ENCODE results near the gene TIMM10. TPM values are rescaled to one million over a fixed set of nuclear protein-coding genes. Genes with fewer than 3 reads are reported as not detected.
A peak's percentile ranks its signal among the peaks of the same experiment; 100 is the strongest.

TIMM10 gene
- total RNA-seq, 1 donor from 2014 or later, result 43.2 TPM

DNA sequence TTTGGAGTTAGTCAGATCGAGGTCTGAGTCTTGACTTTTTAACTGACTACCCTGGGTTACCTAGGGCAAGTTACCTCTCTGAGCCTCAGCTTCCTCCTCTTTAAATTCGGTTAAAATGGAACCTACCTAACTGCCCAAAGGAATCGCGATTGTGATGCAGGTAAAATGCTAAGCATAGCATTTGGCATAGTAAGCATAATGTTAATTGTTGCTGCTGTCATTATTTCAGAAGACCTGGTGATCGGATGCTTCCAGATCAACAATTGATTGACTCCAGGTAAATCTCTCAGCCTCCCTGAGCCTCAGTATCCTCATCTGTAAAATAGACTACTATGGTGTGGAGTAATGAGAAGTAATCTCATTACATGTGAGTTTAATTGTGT lies 14.5 kb downstream of the TIMM10 start:
- H3K4me1 Mint-ChIP-seq (ENCODE audit: low read depth), result peaks cover 16% of the 10 kb centered on the region
- no peaks in the 10 kb centered on the region for H3K36me3 Mint-ChIP-seq (ENCODE audit: low read depth)
- no peak overlapping the region for H3K27ac Mint-ChIP-seq (ENCODE audit: unreplicated experiment)
- H3K27me3 Mint-ChIP-seq (ENCODE audit: low read depth), result no peaks in the 10 kb centered on the region
- H3K9me3 Mint-ChIP-seq (ENCODE audit: low read depth), result no peaks in the 10 kb centered on the region
- H3K4me3 Mint-ChIP-seq (ENCODE audit: unreplicated experiment), result peak overlapping the region; percentile 95
- DNase-seq (ENCODE audit: low spot score), result no peak
- TF ChIP-seq, protein P1, sequence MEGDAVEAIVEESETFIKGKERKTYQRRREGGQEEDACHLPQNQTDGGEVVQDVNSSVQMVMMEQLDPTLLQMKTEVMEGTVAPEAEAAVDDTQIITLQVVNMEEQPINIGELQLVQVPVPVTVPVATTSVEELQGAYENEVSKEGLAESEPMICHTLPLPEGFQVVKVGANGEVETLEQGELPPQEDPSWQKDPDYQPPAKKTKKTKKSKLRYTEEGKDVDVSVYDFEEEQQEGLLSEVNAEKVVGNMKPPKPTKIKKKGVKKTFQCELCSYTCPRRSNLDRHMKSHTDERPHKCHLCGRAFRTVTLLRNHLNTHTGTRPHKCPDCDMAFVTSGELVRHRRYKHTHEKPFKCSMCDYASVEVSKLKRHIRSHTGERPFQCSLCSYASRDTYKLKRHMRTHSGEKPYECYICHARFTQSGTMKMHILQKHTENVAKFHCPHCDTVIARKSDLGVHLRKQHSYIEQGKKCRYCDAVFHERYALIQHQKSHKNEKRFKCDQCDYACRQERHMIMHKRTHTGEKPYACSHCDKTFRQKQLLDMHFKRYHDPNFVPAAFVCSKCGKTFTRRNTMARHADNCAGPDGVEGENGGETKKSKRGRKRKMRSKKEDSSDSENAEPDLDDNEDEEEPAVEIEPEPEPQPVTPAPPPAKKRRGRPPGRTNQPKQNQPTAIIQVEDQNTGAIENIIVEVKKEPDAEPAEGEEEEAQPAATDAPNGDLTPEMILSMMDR (IDR thresholded peaks at IDR 0.05), result no peak

DNA sequence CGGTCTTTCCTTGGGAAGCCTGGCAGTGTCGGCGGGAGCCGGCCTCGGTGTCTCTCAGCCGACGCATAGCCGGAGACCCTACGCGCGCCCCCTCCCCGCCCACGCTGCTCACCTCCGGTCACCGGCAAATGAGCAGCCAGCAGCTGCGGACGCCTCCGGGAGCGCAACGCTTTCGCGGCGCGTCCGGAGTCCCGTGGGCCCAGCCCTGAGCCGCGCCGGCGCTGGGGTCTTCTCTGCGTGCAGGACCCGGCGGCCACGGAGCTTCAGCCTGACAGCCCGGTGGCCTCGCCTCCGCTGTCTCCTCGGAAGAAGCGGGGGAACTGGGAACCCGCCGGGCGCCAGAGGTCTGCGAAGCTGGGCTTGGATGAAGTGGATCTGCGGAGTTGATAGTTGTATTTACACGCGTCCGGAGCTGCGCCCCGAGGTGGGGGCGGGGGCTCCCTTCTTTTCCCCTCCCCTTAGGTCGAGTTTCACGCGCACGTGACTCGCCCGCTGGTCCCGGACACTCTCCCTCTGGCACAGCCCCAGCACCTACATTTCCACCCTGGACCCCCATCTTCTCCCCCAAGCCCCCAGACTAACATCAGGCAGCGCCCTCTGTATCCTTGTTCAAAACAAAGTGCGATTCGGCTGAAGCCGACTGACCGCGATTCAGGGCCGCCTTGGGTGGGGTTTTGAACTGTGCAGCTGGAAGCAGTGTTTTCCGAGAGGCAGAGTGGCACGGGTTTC lies 15.1 kb downstream of the TIMM10 start, which contains the start of gene SLC43A1:
SLC43A1 (minus strand) TSS at position 371 of the 729 bp plus-strand sequence. CDS start 1,591 bp downstream, outside the sequence.
- TF ChIP-seq, protein P1 (IDR thresholded peaks at IDR 0.05), result peak; percentile 44
- peak; percentile 82 for DNase-seq (ENCODE audit: low spot score)
- Mint-ChIP-seq H3K4me3 (ENCODE audit: unreplicated experiment) (peak within 1 kb of the TSS; percentile 95), H3K9me3 (ENCODE audit: low read depth) (no peaks in the 10 kb centered on the region), H3K36me3 (ENCODE audit: low read depth) (no peaks in the 10 kb centered on the region), H3K27me3 (ENCODE audit: low read depth) (no peaks in the 10 kb centered on the region), H3K27ac (ENCODE audit: unreplicated experiment) (peak within 1 kb of the TSS; percentile 85), H3K4me1 (ENCODE audit: low read depth) (peaks cover 16% of the 10 kb centered on the region)

DNA sequence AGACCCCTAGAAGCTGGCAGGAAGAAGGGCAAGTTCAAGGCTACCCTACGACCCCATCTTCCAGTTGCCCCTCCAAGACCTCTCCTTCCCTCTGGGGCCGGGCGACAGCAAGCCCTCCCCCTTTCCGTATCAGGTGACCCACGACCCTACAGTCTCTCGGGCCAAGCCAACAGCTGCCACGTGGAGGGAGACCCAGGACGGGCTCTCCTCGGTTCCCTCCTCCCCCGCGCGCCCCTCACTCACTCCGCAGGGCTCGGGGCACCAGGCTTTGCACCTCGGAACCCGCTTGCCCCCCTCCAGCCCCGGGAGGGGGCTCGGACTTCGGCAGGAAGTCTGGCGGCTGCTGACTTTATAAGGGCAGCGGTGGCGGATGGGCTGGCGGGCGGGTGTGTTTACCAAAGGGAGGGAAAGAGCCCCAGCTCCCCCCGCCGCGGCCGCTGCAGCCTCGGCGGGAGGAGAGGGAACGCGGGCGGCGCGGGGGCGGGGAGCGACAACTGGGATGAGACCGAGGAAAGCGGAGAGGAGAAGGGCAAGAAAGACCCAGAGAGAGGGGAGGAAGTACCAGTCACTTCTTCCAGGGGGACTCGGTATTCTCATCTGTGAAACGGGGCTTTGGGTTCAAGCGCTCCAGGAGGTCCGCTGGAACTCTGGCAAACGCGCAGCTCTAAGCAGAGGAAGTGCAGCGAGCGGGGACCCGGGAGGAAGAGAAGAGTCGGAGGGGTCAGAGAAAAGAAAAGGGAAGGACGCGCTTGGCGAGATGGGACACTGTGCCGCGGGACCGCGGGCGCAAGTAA lies 15.8 kb downstream of the TIMM10 start:
- peak; percentile 80 for DNase-seq (ENCODE audit: low spot score)

GRCh38 chr11:57513911-57514537 lies 16.5 kb downstream of the TIMM10 start:
- no peaks in the 10 kb centered on the region for H3K36me3 Mint-ChIP-seq (ENCODE audit: low read depth)
- H3K4me1 Mint-ChIP-seq (ENCODE audit: low read depth), result peaks cover 16% of the 10 kb centered on the region
- no peaks in the 10 kb centered on the region for H3K9me3 Mint-ChIP-seq (ENCODE audit: low read depth)
- TF ChIP-seq, protein P1 (IDR thresholded peaks at IDR 0.05), result no peak
- DNase-seq (ENCODE audit: low spot score), result peak; percentile 65
- no peaks in the 10 kb centered on the region for H3K27me3 Mint-ChIP-seq (ENCODE audit: low read depth)
- no peak overlapping the region for H3K27ac Mint-ChIP-seq (ENCODE audit: unreplicated experiment)
- H3K4me3 Mint-ChIP-seq (ENCODE audit: unreplicated experiment), result peak overlapping the region; percentile 95

More for the DNA sequence above, 15.8 kb downstream of the TIMM10 start:
- Mint-ChIP-seq H3K27ac (ENCODE audit: unreplicated experiment) (no peak overlapping the region), H3K9me3 (ENCODE audit: low read depth) (no peaks in the 10 kb centered on the region), H3K4me1 (ENCODE audit: low read depth) (peaks cover 16% of the 10 kb centered on the region), H3K4me3 (ENCODE audit: unreplicated experiment) (peak overlapping the region; percentile 95), H3K27me3 (ENCODE audit: low read depth) (no peaks in the 10 kb centered on the region), H3K36me3 (ENCODE audit: low read depth) (no peaks in the 10 kb centered on the region)
- TF ChIP-seq, protein P1 (IDR thresholded peaks at IDR 0.05), result no peak

DNA sequence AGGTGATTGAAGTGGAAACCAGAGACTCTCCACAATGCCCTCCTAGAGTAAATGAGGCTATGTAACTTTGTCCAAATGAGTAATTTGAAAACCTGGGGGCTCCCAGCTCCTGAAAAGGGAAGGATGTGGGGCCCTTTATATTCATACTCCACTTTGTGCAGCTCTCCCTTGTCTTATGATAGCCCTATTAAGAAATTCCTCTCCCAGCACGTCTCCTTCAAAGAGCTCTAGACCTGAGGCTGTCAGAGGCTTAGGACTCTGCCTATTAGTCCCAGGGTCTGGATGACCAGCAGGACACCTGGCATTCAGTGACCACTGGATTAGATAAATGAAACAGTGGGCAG lies 17.1 kb downstream of the TIMM10 start:
- no peaks in the 10 kb centered on the region for H3K36me3 Mint-ChIP-seq (ENCODE audit: low read depth)
- no peak overlapping the region for H3K27ac Mint-ChIP-seq (ENCODE audit: unreplicated experiment)
- H3K4me3 Mint-ChIP-seq (ENCODE audit: unreplicated experiment), result peak overlapping the region; percentile 27
- H3K9me3 Mint-ChIP-seq (ENCODE audit: low read depth), result no peaks in the 10 kb centered on the region
- DNase-seq (ENCODE audit: low spot score), result no peak
- H3K4me1 Mint-ChIP-seq (ENCODE audit: low read depth), result peaks cover 16% of the 10 kb centered on the region
- H3K27me3 Mint-ChIP-seq (ENCODE audit: low read depth), result no peaks in the 10 kb centered on the region
- TF ChIP-seq, protein P1 (IDR thresholded peaks at IDR 0.05), result no peak
